Breast epithelium (tissue), 4 donors: ENCODE measurements around the gene TM9SF2. TPM values are rescaled to one million over a fixed set of nuclear protein-coding genes. Genes with fewer than 3 reads are reported as not detected.

Experiments used
- DNase-seq, 2 donors: peaks; one replicate each; pipeline ENCODE4 v3.0.0-alpha.2; 2019; ENCODE audit warnings: low spot score in 2 of 2
- H3K27ac ChIP-seq, 2 donors: fragments of 200-600 bp; sonication (generic) in 1 of 2; one replicate each; pipeline ENCODE4 v1.5.1; 2016 to 2019; ENCODE audit warnings: mild to moderate bottlenecking in 1 of 2
- H3K27me3 ChIP-seq, 2 donors: fragments of 200-600 bp; sonication (generic) in 1 of 2; one replicate each; pipeline versions ENCODE4 v1.5.1 to v1.6.0; 2017 to 2019; ENCODE audit warnings: control low read depth in 1 of 2, mild to moderate bottlenecking in 1 of 2
- H3K36me3 ChIP-seq: fragments of 200-600 bp; one replicate; pipeline ENCODE4 v1.5.1; 2019
- H3K4me1 ChIP-seq, 2 donors: fragments of 200-600 bp; sonication (generic); one replicate each; pipeline ENCODE4 v1.5.1; 2016 to 2019; ENCODE audit warnings: control low read depth in 1 of 2
- H3K4me3 ChIP-seq, 3 donors: fragments of 200-600 bp; sonication (generic); 1 replicate in 2 of 3; 2 replicates in 1 of 3; pipeline ENCODE4 v1.5.1; 2016 to 2019; ENCODE audit warnings: mild to moderate bottlenecking in 3 of 3, moderate library complexity in 2 of 3
- H3K9me3 ChIP-seq, 2 donors: fragments of 200-600 bp; sonication (generic) in 1 of 2; one replicate each; pipeline ENCODE4 v1.5.1; 2016 to 2019; ENCODE audit warnings: control low read depth in 1 of 2
- POLR2A ChIP-seq: fragments of 450-650 bp; IDR thresholded peaks from one replicate; pipeline ENCODE4 v1.6.1; 2016; ENCODE audit warnings: antibody characterized with exemption, mild to moderate bottlenecking, moderate library complexity
- POLR2AphosphoS5 ChIP-seq, 3 donors: sonication (generic); formaldehyde crosslinking; IDR thresholded peaks; one replicate each; pipeline ENCODE4 v1.6.1; 2017; ENCODE audit warnings: antibody characterized with exemption in 3 of 3
- intact Hi-C: fragments of 100-400 bp; cut with DNase I; formaldehyde crosslinking; loops from one replicate; pipeline ENCODE4 v1.15.1; 2023; ENCODE audit warnings: low total_unique reads
- total RNA-seq, 3 donors: library from RNA; depleted of rRNA; stranded (reverse); fragments of >200 nt; gene quantifications; one replicate each; pipeline ENCODE4 v1.1.0, GENCODE V29; 2016
- TF ChIP-seq, protein P1 (sequence below), 3 donors: fragments of 450-650 bp; IDR thresholded peaks; one replicate each; pipeline ENCODE4 v1.5.1; 2016 to 2017; ENCODE audit warnings: antibody characterized with exemption in 3 of 3, mild to moderate bottlenecking in 3 of 3, moderate library complexity in 3 of 3

TM9SF2 gene
- total RNA-seq, 3 donors from 2014 or later = 95.1 to 155 (median 107) TPM

- Histone ChIP-seq H3K27ac (no peak overlapping the region), H3K36me3 (no peaks in the 10 kb centered on the region), H3K4me3 (no peak overlapping the region), H3K4me1 (no peaks in the 10 kb centered on the region), H3K27me3 (no peaks in the 10 kb centered on the region), H3K9me3 (no peaks in the 10 kb centered on the region)
- intact Hi-C loops = no loop called here
- no peak for DNase-seq
- TF ChIP-seq, protein P1, sequence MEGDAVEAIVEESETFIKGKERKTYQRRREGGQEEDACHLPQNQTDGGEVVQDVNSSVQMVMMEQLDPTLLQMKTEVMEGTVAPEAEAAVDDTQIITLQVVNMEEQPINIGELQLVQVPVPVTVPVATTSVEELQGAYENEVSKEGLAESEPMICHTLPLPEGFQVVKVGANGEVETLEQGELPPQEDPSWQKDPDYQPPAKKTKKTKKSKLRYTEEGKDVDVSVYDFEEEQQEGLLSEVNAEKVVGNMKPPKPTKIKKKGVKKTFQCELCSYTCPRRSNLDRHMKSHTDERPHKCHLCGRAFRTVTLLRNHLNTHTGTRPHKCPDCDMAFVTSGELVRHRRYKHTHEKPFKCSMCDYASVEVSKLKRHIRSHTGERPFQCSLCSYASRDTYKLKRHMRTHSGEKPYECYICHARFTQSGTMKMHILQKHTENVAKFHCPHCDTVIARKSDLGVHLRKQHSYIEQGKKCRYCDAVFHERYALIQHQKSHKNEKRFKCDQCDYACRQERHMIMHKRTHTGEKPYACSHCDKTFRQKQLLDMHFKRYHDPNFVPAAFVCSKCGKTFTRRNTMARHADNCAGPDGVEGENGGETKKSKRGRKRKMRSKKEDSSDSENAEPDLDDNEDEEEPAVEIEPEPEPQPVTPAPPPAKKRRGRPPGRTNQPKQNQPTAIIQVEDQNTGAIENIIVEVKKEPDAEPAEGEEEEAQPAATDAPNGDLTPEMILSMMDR (IDR thresholded peaks at IDR 0.05) = no peak
- TF ChIP-seq POLR2A = no peak
Measured at GRCh38 chr13:99575376-99576120, 74.3 kb downstream of the TM9SF2 start.

DNA sequence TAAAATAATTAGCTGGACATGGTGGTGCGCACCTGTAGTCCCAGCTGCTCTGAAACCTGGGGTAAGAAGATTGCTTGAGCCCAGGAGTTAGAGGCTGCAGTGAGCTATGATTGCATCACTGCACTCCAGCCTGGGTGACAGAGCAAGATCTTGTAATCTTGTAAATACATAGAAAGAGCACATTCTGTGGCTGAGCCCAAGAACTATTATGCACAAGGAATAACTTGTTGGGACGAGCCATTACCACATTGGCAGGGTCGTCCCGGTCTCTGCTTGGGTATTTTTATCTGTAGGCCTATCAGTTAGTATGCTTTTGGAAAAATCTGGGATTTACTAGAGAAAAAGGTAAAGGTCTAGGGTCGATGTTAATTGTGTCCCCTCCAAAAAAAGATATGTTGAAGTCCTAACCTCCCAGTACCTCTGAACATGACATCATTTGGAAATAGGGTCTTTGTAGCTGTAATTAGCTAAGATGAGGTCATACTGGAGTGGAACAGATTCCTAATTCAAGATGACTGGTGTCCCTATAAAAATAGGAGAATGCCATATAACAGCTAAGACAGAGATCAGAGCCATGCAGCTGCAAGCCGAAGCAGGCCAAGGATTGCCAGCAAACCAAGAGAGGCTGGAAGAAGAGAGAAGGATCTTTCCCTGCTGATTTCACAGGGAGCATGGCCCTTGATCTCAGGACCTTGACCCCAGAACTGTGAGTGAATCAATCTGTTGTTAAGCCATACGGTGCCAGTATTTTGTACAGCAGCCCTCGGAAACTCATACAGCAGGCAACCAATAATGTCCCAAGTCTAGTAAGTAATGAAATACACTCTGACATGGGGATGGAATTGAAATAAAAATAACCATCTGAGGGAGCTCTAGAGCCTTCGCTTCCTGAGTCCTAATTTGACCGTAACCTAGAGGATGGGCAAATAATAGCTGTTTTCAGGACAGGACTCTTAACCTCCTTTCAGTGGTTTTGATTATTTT, 77.0 kb downstream of the TM9SF2 start:
- TF ChIP-seq, protein P1 (IDR thresholded peaks at IDR 0.05) = no peak
- TF ChIP-seq POLR2A (no peak), POLR2AphosphoS5 (IDR thresholded peaks at IDR 0.05) (no peak)
- Histone ChIP-seq H3K9me3 (no peaks in the 10 kb centered on the region), H3K4me3 (no peak overlapping the region), H3K27me3 (no peaks in the 10 kb centered on the region), H3K27ac (no peak overlapping the region), H3K36me3 (no peaks in the 10 kb centered on the region), H3K4me1 (no peaks in the 10 kb centered on the region)
- DNase-seq = no peak
- intact Hi-C loops = no loop called here

GRCh38 chr13:99580500-99581268, 79.4 kb downstream of the TM9SF2 start:
- no peaks in the 10 kb centered on the region for H3K9me3 ChIP-seq
- no peak overlapping the region for H3K4me3 ChIP-seq
- no peak for DNase-seq
- no peaks in the 10 kb centered on the region for H3K27me3 ChIP-seq
- TF ChIP-seq POLR2A (no peak), POLR2AphosphoS5 (IDR thresholded peaks at IDR 0.05) (no peak)
- TF ChIP-seq, protein P1 (IDR thresholded peaks at IDR 0.05) = no peak
- H3K27ac ChIP-seq = no peak overlapping the region
- H3K4me1 ChIP-seq = no peaks in the 10 kb centered on the region
- intact Hi-C loops = no loop called here
- no peaks in the 10 kb centered on the region for H3K36me3 ChIP-seq

DNA sequence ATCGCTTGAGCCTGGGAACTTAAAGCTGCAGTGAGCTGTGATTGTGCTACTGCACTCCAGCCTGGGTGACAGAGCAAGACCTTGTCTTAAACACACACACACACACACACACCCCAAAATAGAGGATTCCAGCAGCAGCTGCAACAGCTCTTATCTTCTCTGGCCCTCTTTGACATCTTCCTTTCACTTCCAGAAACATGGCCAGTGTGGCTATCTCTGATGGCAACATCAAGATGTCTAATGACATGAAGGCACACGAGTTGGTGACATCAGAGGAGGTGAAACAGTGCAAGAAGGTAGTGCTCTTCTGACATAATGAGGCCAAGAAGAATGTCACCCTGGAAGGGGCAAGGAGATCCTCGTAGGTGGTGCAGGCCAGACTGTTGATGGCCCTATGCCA, 81.2 kb downstream of the TM9SF2 start:
- intact Hi-C loops = no loop called here

More for the DNA sequence above, 81.2 kb downstream of the TM9SF2 start:
- no peak overlapping the region for H3K27ac ChIP-seq
- no peak overlapping the region for H3K4me3 ChIP-seq
- no peaks in the 10 kb centered on the region for H3K27me3 ChIP-seq
- no peak for DNase-seq
- TF ChIP-seq, protein P1 (IDR thresholded peaks at IDR 0.05) = no peak
- no peak for TF ChIP-seq POLR2A
- TF ChIP-seq POLR2AphosphoS5 (IDR thresholded peaks at IDR 0.05) = no peak
- H3K4me1 ChIP-seq = no peaks in the 10 kb centered on the region
- H3K9me3 ChIP-seq = no peaks in the 10 kb centered on the region
- H3K36me3 ChIP-seq = no peaks in the 10 kb centered on the region
